GM23338 (cell line): Measurements from ENCODE around the gene CSNK1A1. TPM values are rescaled to one million over a fixed set of nuclear protein-coding genes. Genes with fewer than 3 reads are reported as not detected.

Source experiments
- ATAC-seq: fragments of 200-7000 bp; cut with Tn5 transposase; 3 replicates; pipeline ENCODE4 v1.9.1; 2020
- DNase-seq: peaks from one replicate; pipeline ENCODE4 v3.0.0-alpha.2; 2015; ENCODE audit warnings: low spot score
- H2AFZ ChIP-seq: fragments of 200-600 bp; sonication (generic); 2 replicates; pipeline ENCODE4 v1.8.0; 2016; ENCODE audit warnings: antibody characterized with exemption, mild to moderate bottlenecking, moderate library complexity
- H3F3A ChIP-seq: fragments of 200-600 bp; sonication (generic); replicated peaks from 2 replicates; pipeline ENCODE4 v1.8.0; 2017; ENCODE audit warnings: antibody characterized with exemption, mixed run types, low read depth
- H3K27ac ChIP-seq: fragments of 200-600 bp; sonication (generic); 2 replicates; pipeline ENCODE4 v1.6.1; 2016; ENCODE audit warnings: low read depth
- H3K27me3 ChIP-seq: fragments of 200-600 bp; sonication (generic); 2 replicates; pipeline ENCODE4 v1.8.0; 2016; ENCODE audit warnings: mild to moderate bottlenecking, mixed run types, moderate library complexity; ENCODE audit not compliant: insufficient read depth
- H3K36me3 ChIP-seq: fragments of 200-600 bp; sonication (generic); 2 replicates; pipeline ENCODE4 v1.8.0; 2016; ENCODE audit warnings: mild to moderate bottlenecking; ENCODE audit not compliant: insufficient read depth
- H3K4me1 ChIP-seq: fragments of 200-600 bp; sonication (generic); 2 replicates; pipeline ENCODE4 v1.8.0; 2016; ENCODE audit warnings: mild to moderate bottlenecking, moderate library complexity; ENCODE audit not compliant: insufficient read depth
- H3K4me2 ChIP-seq: fragments of 200-600 bp; sonication (generic); 2 replicates; pipeline ENCODE4 v1.7.1; 2017; ENCODE audit warnings: mixed run types
- H3K4me3 ChIP-seq: fragments of 200-600 bp; sonication (generic); 2 replicates; pipeline ENCODE4 v1.6.1; 2016; ENCODE audit warnings: mixed run types
- H3K79me2 ChIP-seq: fragments of 200-600 bp; sonication (generic); replicated peaks from 2 replicates; pipeline ENCODE4 v1.8.0; 2017; ENCODE audit warnings: mild to moderate bottlenecking; ENCODE audit not compliant: insufficient read depth
- H3K9me2 ChIP-seq: fragments of 200-600 bp; sonication (generic); 2 replicates; pipeline ENCODE4 v1.8.0; 2017; ENCODE audit not compliant: insufficient read depth
- H4K20me1 ChIP-seq: fragments of 200-600 bp; sonication (generic); replicated peaks from 2 replicates; pipeline ENCODE4 v1.8.0; 2017; ENCODE audit warnings: mild to moderate bottlenecking; ENCODE audit not compliant: insufficient read depth
- H3K27ac Mint-ChIP-seq: 2 replicates; pipeline ENCODE4 v1.8.0; 2020; ENCODE audit warnings: inconsistent platforms, mild to moderate bottlenecking, moderate library complexity, mixed read lengths
- H3K27me3 Mint-ChIP-seq: 3 replicates; pipeline ENCODE4 v1.8.0; 2022; ENCODE audit warnings: low read depth, mild to moderate bottlenecking, moderate library complexity, mixed read lengths, inconsistent platforms; ENCODE audit not compliant: insufficient read depth, poor library complexity
- H3K36me3 Mint-ChIP-seq: 3 replicates; pipeline ENCODE4 v1.8.0; 2021; ENCODE audit warnings: low read depth, mild to moderate bottlenecking, inconsistent platforms, moderate library complexity, mixed read lengths
- H3K4me1 Mint-ChIP-seq: 3 replicates; pipeline ENCODE4 v1.8.0; 2020; ENCODE audit warnings: mild to moderate bottlenecking, inconsistent platforms, mixed read lengths
- H3K4me3 Mint-ChIP-seq: 3 replicates; pipeline ENCODE4 v1.8.0; 2021; ENCODE audit warnings: moderate library complexity, mild to moderate bottlenecking, inconsistent platforms, mixed read lengths
- H3K9me3 Mint-ChIP-seq: 3 replicates; pipeline ENCODE4 v1.8.0; 2020; ENCODE audit warnings: moderate library complexity, mild to moderate bottlenecking, inconsistent platforms, mixed read lengths
- EZH2phosphoT487 ChIP-seq: fragments of 200-600 bp; sonication (generic); IDR thresholded peaks from one replicate; pipeline ENCODE4 v1.8.1; 2018; ENCODE audit warnings: antibody characterized with exemption; ENCODE audit not compliant: unreplicated experiment
- JUNB ChIP-seq: IDR thresholded peaks from one replicate; pipeline ENCODE4 v1.6.1; 2016; ENCODE audit warnings: antibody characterized with exemption; ENCODE audit not compliant: unreplicated experiment
- NANOG ChIP-seq: IDR thresholded peaks from 2 replicates; pipeline ENCODE4 v1.6.1; 2016; ENCODE audit warnings: antibody characterized with exemption, borderline replicate concordance
- POLR2AphosphoS5 ChIP-seq: IDR thresholded peaks from 2 replicates; pipeline ENCODE4 v1.6.1; 2016; ENCODE audit warnings: antibody characterized with exemption, low read depth
- STAT1 ChIP-seq: IDR thresholded peaks from one replicate; pipeline ENCODE4 v1.6.1; 2016; ENCODE audit warnings: antibody characterized with exemption; ENCODE audit not compliant: unreplicated experiment
- polyA plus RNA-seq: library from polyadenylated mRNA; unstranded; fragments of >200 nt; fragmentation: Nextera tagmentation; extraction: Ambion mirVana; gene quantifications from 2 replicates; pipeline ENCODE4 v1.2.1, GENCODE V29; 2016
- total RNA-seq: library from RNA; depleted of rRNA; stranded (reverse); fragments of >200 nt; shearing (Covaris generic); gene quantifications from 2 replicates; pipeline ENCODE4 v1.2.3, GENCODE V29; 2014
- TF ChIP-seq, protein P1 (sequence below): fragments of 250-450 bp; sonication (Bioruptor Pico); IDR thresholded peaks from 2 replicates; pipeline ENCODE4 v1.5.0; 2020; ENCODE audit warnings: mild to moderate bottlenecking, moderate library complexity
- TF ChIP-seq, protein P2 (sequence below): IDR thresholded peaks from 2 replicates; pipeline ENCODE4 v1.6.1; 2016; ENCODE audit warnings: antibody characterized with exemption
- TF ChIP-seq, protein P3 (sequence below): IDR thresholded peaks from one replicate; pipeline ENCODE4 v1.6.1; 2018; ENCODE audit warnings: antibody characterized with exemption; ENCODE audit not compliant: unreplicated experiment
- TF ChIP-seq, protein P4 (sequence below), 2 experiments: fragments of 200-600 bp in 1 of 2; sonication (generic) in 1 of 2; conservative IDR thresholded peaks; 2 replicates each; pipeline versions ENCODE4 v1.5.1 to v1.6.1; 2016 to 2017; ENCODE audit warnings: antibody characterized with exemption in 2 of 2, low read depth in 2 of 2, mild to moderate bottlenecking in 2 of 2, moderate library complexity in 1 of 2

CSNK1A1 gene
- total and polyA plus RNA-seq, 2 experiments from 2014 or later, result 110 to 233 TPM

DNA sequence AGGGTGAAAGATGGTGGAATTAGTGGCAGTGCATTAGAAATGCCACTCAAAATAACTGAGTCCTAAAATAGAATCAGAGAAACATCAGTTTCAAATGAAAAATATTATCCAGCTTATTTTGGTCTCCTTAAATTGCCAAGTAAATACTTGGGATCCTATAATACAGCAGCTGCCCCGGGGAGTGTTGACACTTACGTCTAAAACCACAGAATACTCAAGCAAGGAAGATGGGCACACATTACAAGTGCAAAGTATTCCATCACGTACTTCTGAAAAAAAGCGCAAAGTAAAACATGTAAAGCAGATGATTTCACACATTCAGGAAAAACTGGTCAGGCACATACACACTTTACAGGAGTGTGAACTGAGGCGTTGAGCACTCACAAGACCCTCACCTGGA, 27.7 kb upstream of the CSNK1A1 start (continued):
- TF ChIP-seq, protein P1, sequence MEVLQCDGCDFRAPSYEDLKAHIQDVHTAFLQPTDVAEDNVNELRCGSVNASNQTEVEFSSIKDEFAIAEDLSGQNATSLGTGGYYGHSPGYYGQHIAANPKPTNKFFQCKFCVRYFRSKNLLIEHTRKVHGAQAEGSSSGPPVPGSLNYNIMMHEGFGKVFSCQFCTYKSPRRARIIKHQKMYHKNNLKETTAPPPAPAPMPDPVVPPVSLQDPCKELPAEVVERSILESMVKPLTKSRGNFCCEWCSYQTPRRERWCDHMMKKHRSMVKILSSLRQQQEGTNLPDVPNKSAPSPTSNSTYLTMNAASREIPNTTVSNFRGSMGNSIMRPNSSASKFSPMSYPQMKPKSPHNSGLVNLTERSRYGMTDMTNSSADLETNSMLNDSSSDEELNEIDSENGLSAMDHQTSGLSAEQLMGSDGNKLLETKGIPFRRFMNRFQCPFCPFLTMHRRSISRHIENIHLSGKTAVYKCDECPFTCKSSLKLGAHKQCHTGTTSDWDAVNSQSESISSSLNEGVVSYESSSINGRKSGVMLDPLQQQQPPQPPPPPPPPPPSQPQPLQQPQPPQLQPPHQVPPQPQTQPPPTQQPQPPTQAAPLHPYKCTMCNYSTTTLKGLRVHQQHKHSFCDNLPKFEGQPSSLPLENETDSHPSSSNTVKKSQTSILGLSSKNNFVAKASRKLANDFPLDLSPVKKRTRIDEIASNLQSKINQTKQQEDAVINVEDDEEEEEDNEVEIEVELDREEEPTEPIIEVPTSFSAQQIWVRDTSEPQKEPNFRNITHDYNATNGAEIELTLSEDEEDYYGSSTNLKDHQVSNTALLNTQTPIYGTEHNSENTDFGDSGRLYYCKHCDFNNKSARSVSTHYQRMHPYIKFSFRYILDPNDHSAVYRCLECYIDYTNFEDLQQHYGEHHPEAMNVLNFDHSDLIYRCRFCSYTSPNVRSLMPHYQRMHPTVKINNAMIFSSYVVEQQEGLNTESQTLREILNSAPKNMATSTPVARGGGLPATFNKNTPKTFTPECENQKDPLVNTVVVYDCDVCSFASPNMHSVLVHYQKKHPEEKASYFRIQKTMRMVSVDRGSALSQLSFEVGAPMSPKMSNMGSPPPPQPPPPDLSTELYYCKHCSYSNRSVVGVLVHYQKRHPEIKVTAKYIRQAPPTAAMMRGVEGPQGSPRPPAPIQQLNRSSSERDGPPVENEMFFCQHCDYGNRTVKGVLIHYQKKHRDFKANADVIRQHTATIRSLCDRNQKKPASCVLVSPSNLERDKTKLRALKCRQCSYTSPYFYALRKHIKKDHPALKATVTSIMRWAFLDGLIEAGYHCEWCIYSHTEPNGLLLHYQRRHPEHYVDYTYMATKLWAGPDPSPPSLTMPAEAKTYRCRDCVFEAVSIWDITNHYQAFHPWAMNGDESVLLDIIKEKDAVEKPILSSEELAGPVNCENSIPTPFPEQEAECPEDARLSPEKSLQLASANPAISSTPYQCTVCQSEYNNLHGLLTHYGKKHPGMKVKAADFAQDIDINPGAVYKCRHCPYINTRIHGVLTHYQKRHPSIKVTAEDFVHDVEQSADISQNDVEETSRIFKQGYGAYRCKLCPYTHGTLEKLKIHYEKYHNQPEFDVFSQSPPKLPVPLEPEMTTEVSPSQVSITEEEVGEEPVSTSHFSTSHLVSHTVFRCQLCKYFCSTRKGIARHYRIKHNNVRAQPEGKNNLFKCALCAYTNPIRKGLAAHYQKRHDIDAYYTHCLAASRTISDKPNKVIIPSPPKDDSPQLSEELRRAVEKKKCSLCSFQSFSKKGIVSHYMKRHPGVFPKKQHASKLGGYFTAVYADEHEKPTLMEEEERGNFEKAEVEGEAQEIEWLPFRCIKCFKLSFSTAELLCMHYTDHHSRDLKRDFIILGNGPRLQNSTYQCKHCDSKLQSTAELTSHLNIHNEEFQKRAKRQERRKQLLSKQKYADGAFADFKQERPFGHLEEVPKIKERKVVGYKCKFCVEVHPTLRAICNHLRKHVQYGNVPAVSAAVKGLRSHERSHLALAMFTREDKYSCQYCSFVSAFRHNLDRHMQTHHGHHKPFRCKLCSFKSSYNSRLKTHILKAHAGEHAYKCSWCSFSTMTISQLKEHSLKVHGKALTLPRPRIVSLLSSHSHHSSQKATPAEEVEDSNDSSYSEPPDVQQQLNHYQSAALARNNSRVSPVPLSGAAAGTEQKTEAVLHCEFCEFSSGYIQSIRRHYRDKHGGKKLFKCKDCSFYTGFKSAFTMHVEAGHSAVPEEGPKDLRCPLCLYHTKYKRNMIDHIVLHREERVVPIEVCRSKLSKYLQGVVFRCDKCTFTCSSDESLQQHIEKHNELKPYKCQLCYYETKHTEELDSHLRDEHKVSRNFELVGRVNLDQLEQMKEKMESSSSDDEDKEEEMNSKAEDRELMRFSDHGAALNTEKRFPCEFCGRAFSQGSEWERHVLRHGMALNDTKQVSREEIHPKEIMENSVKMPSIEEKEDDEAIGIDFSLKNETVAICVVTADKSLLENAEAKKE (CRISPR knock-in tag), result no peak
- TF ChIP-seq POLR2AphosphoS5, result no peak

- Histone ChIP-seq H3K27me3 (peaks cover 19% of the 10 kb centered on the region), H3K36me3 (no peaks in the 10 kb centered on the region), H3K9me2 (no peaks in the 10 kb centered on the region), H3K79me2 (no peaks in the 10 kb centered on the region), H2AFZ (peak overlapping the region; percentile 60), H3K4me2 (no peak overlapping the region), H3K27ac (no peak overlapping the region), H3F3A (no peaks in the 10 kb centered on the region), H4K20me1 (no peaks in the 10 kb centered on the region), H3K4me1 (no peaks in the 10 kb centered on the region), H3K4me3 (no peak overlapping the region)
- Mint-ChIP-seq H3K27ac (no peak overlapping the region), H3K36me3 (no peaks in the 10 kb centered on the region), H3K4me1 (no peaks in the 10 kb centered on the region; the same call in 2 of the 3 replicates), H3K9me3 (no peaks in the 10 kb centered on the region), H3K4me3 (no peak overlapping the region), H3K27me3 (peaks cover 14% of the 10 kb centered on the region)
- ATAC-seq (no peak), DNase-seq (no peak)
- TF ChIP-seq, protein P2, sequence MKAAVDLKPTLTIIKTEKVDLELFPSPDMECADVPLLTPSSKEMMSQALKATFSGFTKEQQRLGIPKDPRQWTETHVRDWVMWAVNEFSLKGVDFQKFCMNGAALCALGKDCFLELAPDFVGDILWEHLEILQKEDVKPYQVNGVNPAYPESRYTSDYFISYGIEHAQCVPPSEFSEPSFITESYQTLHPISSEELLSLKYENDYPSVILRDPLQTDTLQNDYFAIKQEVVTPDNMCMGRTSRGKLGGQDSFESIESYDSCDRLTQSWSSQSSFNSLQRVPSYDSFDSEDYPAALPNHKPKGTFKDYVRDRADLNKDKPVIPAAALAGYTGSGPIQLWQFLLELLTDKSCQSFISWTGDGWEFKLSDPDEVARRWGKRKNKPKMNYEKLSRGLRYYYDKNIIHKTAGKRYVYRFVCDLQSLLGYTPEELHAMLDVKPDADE, result no peak
- TF ChIP-seq STAT1 (no peak), NANOG (no peak), EZH2phosphoT487 (no peak), JUNB (no peak)
- TF ChIP-seq, protein P3, sequence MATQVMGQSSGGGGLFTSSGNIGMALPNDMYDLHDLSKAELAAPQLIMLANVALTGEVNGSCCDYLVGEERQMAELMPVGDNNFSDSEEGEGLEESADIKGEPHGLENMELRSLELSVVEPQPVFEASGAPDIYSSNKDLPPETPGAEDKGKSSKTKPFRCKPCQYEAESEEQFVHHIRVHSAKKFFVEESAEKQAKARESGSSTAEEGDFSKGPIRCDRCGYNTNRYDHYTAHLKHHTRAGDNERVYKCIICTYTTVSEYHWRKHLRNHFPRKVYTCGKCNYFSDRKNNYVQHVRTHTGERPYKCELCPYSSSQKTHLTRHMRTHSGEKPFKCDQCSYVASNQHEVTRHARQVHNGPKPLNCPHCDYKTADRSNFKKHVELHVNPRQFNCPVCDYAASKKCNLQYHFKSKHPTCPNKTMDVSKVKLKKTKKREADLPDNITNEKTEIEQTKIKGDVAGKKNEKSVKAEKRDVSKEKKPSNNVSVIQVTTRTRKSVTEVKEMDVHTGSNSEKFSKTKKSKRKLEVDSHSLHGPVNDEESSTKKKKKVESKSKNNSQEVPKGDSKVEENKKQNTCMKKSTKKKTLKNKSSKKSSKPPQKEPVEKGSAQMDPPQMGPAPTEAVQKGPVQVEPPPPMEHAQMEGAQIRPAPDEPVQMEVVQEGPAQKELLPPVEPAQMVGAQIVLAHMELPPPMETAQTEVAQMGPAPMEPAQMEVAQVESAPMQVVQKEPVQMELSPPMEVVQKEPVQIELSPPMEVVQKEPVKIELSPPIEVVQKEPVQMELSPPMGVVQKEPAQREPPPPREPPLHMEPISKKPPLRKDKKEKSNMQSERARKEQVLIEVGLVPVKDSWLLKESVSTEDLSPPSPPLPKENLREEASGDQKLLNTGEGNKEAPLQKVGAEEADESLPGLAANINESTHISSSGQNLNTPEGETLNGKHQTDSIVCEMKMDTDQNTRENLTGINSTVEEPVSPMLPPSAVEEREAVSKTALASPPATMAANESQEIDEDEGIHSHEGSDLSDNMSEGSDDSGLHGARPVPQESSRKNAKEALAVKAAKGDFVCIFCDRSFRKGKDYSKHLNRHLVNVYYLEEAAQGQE, result no peak
- TF ChIP-seq, protein P4, sequence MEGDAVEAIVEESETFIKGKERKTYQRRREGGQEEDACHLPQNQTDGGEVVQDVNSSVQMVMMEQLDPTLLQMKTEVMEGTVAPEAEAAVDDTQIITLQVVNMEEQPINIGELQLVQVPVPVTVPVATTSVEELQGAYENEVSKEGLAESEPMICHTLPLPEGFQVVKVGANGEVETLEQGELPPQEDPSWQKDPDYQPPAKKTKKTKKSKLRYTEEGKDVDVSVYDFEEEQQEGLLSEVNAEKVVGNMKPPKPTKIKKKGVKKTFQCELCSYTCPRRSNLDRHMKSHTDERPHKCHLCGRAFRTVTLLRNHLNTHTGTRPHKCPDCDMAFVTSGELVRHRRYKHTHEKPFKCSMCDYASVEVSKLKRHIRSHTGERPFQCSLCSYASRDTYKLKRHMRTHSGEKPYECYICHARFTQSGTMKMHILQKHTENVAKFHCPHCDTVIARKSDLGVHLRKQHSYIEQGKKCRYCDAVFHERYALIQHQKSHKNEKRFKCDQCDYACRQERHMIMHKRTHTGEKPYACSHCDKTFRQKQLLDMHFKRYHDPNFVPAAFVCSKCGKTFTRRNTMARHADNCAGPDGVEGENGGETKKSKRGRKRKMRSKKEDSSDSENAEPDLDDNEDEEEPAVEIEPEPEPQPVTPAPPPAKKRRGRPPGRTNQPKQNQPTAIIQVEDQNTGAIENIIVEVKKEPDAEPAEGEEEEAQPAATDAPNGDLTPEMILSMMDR (conservative IDR thresholded peaks at IDR 0.05; ENCODE audit: low read depth in 2 of 2), result no peak
Observed at GRCh38 chr5:149576021-149576420, 24.8 kb upstream of the CSNK1A1 start.
